Activated CD4-positive, alpha-beta T cell treated with anti-CD3 and anti-CD28 coated beads, Interleukin-2, amount 10 ng/mL, durations not matched to agents 7 days and 5 days (primary cell): ENCODE data around the gene MICALL2. TPM values are rescaled to one million over a fixed set of nuclear protein-coding genes. Genes with fewer than 3 reads are reported as not detected.
"Not testable (repeated sequence)": the region's sequence is repeated elsewhere in the genome, so short reads cannot be mapped to it uniquely, and the experiment has no call there.

Experiments
- CTCF ChIA-PET: fragments of 350-600 bp; sonication (Branson Sonifier 250); formaldehyde crosslinking; loops from one replicate; lab custom pipeline; 2021; ENCODE audit warnings: antibody characterized with exemption; lab: Charles Lee
- POLR2A ChIA-PET: fragments of 350-600 bp; sonication (Branson Sonifier 250); formaldehyde crosslinking; loops from one replicate; lab custom pipeline; 2021; ENCODE audit warnings: antibody characterized with exemption; lab: Charles Lee
- DNase-seq: peaks from one replicate; pipeline ENCODE4 v3.0.0-alpha.2; 2020
- H3K27ac Mint-ChIP-seq: one replicate; pipeline ENCODE4 v1.8.0; 2021; ENCODE audit warnings: mild to moderate bottlenecking, moderate library complexity, mixed read lengths
- H3K27me3 Mint-ChIP-seq: one replicate; pipeline ENCODE4 v1.8.0; 2021; ENCODE audit warnings: mixed read lengths
- H3K36me3 Mint-ChIP-seq: one replicate; pipeline ENCODE4 v1.8.0; 2021; ENCODE audit warnings: low read depth, mixed read lengths
- H3K4me1 Mint-ChIP-seq: one replicate; pipeline ENCODE4 v1.8.0; 2021; ENCODE audit warnings: mixed read lengths
- H3K4me3 Mint-ChIP-seq: one replicate; pipeline ENCODE4 v1.8.0; 2021; ENCODE audit warnings: mild to moderate bottlenecking, moderate library complexity, mixed read lengths
- H3K9me3 Mint-ChIP-seq: one replicate; pipeline ENCODE4 v1.8.0; 2021; ENCODE audit warnings: mixed read lengths
- total RNA-seq, 2 experiments: library from RNA; stranded (reverse); gene quantifications; one replicate each; pipeline ENCODE4 v1.2.3, GENCODE V29; 2021

The MICALL2 gene
- total RNA-seq, 2 experiments from 2014 or later, result 2.1 to 2.7 TPM

- ChIA-PET CTCF (interaction anchor here (2.1 kb wide), 1 partner anchor 17 kb away, joined by 6 read pairs; no protein-coding TSS in a partner anchor), POLR2A (no interaction called here)
Measured at GRCh38 chr7:1448958-1449357, 10.3 kb downstream of the MICALL2 start.

GRCh38 chr7:1447551-1448244 lies 11.6 kb downstream of the MICALL2 start:
- no peak for DNase-seq
- POLR2A ChIA-PET, result no interaction called here
- Mint-ChIP-seq H3K27ac (no peak overlapping the region), H3K4me1 (no peaks in the 10 kb centered on the region), H3K36me3 (no peaks in the 10 kb centered on the region), H3K4me3 (no peak overlapping the region), H3K9me3 (no peaks in the 10 kb centered on the region), H3K27me3 (no peaks in the 10 kb centered on the region)
- CTCF ChIA-PET, result interaction anchor here (1.1 to 2.1 kb wide), 2 partner anchors 15 to 26 kb away, joined by 3 to 6 read pairs; no protein-coding TSS in a partner anchor

More at GRCh38 chr7:1448958-1449357, 10.3 kb downstream of the MICALL2 start:
- H3K4me1 Mint-ChIP-seq, result no peaks in the 10 kb centered on the region
- H3K9me3 Mint-ChIP-seq, result no peaks in the 10 kb centered on the region
- no peak overlapping the region for H3K4me3 Mint-ChIP-seq
- H3K27ac Mint-ChIP-seq, result no peak overlapping the region
- H3K27me3 Mint-ChIP-seq, result no peaks in the 10 kb centered on the region
- H3K36me3 Mint-ChIP-seq, result no peaks in the 10 kb centered on the region
- no peak for DNase-seq

GRCh38 chr7:1447112-1447511 lies 12.2 kb downstream of the MICALL2 start:
- CTCF ChIA-PET, result no interaction called here
- DNase-seq, result no peak

GRCh38 chr7:1446620-1447032 lies 12.6 kb downstream of the MICALL2 start:
- Mint-ChIP-seq H3K27me3 (no peaks in the 10 kb centered on the region), H3K4me1 (no peaks in the 10 kb centered on the region), H3K36me3 (no peaks in the 10 kb centered on the region), H3K27ac (no peak overlapping the region), H3K4me3 (no peak overlapping the region), H3K9me3 (no peaks in the 10 kb centered on the region)
- no peak for DNase-seq
- POLR2A ChIA-PET, result no interaction called here
- CTCF ChIA-PET, result no interaction called here

More at GRCh38 chr7:1447112-1447511, 12.2 kb downstream of the MICALL2 start:
- Mint-ChIP-seq H3K36me3 (no peaks in the 10 kb centered on the region), H3K9me3 (no peaks in the 10 kb centered on the region), H3K27ac (no peak overlapping the region), H3K4me3 (no peak overlapping the region), H3K4me1 (no peaks in the 10 kb centered on the region), H3K27me3 (no peaks in the 10 kb centered on the region)
- POLR2A ChIA-PET, result no interaction called here

DNA sequence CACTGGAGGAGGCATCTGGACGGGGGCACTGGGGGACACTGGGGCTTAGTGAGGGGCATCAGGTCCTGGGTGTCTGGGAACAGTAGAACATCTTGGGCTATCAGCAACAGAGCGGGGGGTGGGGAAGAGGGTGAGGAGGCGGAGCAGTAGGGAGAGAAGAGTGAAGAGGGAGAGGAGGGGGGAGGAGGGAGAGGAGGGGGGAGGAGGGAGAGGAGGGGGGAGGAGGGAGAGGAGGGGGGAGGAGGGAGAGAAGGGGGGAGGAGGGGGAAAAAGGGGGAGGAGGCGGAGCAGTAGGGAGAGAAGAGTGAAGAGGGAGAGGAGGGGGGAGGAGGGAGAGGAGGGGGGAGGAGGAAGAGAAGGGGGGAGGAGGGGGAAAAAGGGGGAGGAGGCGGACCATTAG lies 13.2 kb downstream of the MICALL2 start:
- H3K4me1 Mint-ChIP-seq, H3K4me3 Mint-ChIP-seq, H3K9me3 Mint-ChIP-seq, CTCF ChIA-PET, H3K27ac Mint-ChIP-seq, H3K36me3 Mint-ChIP-seq, H3K27me3 Mint-ChIP-seq, DNase-seq, POLR2A ChIA-PET: not testable (repeated sequence)

DNA sequence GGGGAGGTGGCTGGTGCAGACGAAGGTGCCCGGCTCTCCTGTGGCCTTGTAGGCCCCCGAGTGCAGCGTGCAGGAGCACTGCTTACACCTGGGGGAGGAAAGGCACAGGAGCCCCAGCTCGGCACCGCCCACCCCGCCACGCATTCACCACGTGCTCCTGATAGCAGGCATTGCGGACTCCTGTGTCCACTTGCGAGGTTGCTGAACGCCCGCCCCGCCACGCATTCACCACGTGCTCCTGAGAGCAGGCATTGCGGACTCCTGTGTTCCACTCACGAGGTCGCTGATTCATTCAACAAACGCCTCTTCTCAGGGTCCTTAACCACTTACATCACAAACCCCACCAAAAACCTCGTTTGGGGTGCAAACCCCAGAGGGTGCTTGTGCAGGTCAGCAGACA lies 13.9 kb downstream of the MICALL2 start:
- DNase-seq, result no peak
- no peak overlapping the region for H3K4me3 Mint-ChIP-seq
- ChIA-PET CTCF (interaction anchor here (1.5 kb wide), 1 partner anchor 12 kb away, joined by 3 read pairs; no protein-coding TSS in a partner anchor), POLR2A (no interaction called here)
- no peaks in the 10 kb centered on the region for H3K9me3 Mint-ChIP-seq
- no peaks in the 10 kb centered on the region for H3K4me1 Mint-ChIP-seq
- no peak overlapping the region for H3K27ac Mint-ChIP-seq
- H3K36me3 Mint-ChIP-seq, result no peaks in the 10 kb centered on the region
- H3K27me3 Mint-ChIP-seq, result no peaks in the 10 kb centered on the region

GRCh38 chr7:1444925-1445322 lies 14.3 kb downstream of the MICALL2 start:
- CTCF ChIA-PET, result interaction anchor here (1.5 kb wide), 1 partner anchor 12 kb away, joined by 3 read pairs; no protein-coding TSS in a partner anchor
- H3K27me3 Mint-ChIP-seq, result no peaks in the 10 kb centered on the region
- H3K4me3 Mint-ChIP-seq, result no peak overlapping the region
- no peak overlapping the region for H3K27ac Mint-ChIP-seq
- no peaks in the 10 kb centered on the region for H3K4me1 Mint-ChIP-seq
- no peaks in the 10 kb centered on the region for H3K36me3 Mint-ChIP-seq
- H3K9me3 Mint-ChIP-seq, result no peaks in the 10 kb centered on the region
- POLR2A ChIA-PET, result no interaction called here
- no peak for DNase-seq

DNA sequence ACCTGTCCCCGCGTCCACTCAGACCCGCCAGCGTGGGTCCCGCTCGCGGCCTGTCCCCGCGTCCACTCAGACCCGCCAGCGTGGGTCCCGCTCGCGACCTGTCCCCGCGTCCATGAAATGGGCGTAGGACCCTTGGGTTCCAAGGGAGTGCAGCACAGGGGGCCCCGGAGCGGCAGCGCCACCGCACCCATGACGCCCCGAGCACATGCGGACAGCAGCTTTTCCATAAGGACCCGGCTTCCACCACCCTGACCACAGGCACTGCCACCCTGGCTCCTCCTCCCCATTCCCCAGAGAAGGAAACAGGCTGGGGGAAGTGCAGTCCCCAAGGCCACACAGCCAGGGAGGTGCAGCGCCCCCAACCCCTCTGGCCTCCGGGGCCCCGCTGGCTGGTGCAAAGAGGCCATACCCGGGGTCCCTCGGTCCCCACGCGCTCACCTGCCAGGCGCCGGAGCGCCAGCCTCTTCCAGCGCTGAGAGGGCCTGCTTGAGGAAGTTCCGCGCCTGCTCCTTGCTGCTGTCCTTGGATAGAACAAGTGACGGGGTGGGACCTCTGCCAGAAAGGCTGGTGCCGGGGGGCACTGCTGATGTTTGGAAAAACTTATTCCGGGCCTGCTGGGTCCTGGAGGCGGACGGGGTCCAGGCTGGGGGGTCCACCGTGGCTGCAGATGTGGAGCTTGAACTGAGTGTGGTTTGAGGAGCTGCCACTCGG lies 14.9 kb downstream of the MICALL2 start:
- Mint-ChIP-seq H3K27ac (no peak overlapping the region), H3K9me3 (peaks cover under 1% of the 10 kb centered on the region), H3K27me3 (no peaks in the 10 kb centered on the region), H3K4me3 (no peak overlapping the region), H3K36me3 (no peaks in the 10 kb centered on the region), H3K4me1 (no peaks in the 10 kb centered on the region)
- no peak for DNase-seq
- CTCF ChIA-PET, result interaction anchor here (1.5 kb wide), 1 partner anchor 11 kb away, joined by 3 read pairs; no protein-coding TSS in a partner anchor
- POLR2A ChIA-PET, result no interaction called here

DNA sequence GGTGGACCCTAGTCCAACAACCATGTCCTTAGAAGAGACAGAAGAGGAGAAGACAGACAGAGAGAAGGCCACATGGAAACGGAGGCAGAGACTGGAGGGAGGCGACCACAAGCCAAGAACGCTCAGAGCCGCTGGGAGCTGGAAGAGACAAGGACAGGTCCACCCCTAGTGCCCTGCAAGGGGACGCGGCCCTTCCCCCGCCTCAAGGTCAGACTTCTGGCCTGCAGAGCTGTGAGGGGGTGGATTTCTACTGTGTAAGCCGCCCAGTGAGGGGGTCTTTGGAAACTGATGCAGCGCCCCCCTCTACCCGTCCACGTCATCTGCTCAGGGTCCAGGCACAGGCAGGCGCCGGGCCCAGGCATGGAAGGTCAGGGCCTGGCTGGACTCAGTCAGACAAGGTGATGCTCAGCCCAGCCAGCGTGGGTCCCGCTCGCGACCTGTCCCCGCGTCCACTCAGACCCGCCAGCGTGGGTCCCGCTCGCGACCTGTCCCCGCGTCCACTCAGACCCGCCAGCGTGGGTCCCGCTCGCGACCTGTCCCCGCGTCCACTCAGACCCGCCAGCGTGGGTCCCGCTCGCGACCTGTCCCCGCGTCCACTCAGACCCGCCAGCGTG lies 15.6 kb downstream of the MICALL2 start:
- POLR2A ChIA-PET, H3K27ac Mint-ChIP-seq: not testable (repeated sequence)
- CTCF ChIA-PET, result interaction anchor here (1.5 kb wide), 1 partner anchor 11 kb away, joined by 3 read pairs; no protein-coding TSS in a partner anchor

GRCh38 chr7:1442355-1443124 lies 16.7 kb downstream of the MICALL2 start:
- no peak for DNase-seq
- Mint-ChIP-seq H3K4me3 (no peak overlapping the region), H3K9me3 (peaks cover 4% of the 10 kb centered on the region), H3K27me3 (no peaks in the 10 kb centered on the region), H3K36me3 (no peaks in the 10 kb centered on the region), H3K4me1 (no peaks in the 10 kb centered on the region), H3K27ac (no peak overlapping the region)
- ChIA-PET CTCF (no interaction called here), POLR2A (no interaction called here)

More for the DNA sequence above, 15.6 kb downstream of the MICALL2 start:
- not testable (repeated sequence) for H3K9me3 Mint-ChIP-seq, H3K36me3 Mint-ChIP-seq, DNase-seq, H3K4me1 Mint-ChIP-seq, H3K4me3 Mint-ChIP-seq, H3K27me3 Mint-ChIP-seq

DNA sequence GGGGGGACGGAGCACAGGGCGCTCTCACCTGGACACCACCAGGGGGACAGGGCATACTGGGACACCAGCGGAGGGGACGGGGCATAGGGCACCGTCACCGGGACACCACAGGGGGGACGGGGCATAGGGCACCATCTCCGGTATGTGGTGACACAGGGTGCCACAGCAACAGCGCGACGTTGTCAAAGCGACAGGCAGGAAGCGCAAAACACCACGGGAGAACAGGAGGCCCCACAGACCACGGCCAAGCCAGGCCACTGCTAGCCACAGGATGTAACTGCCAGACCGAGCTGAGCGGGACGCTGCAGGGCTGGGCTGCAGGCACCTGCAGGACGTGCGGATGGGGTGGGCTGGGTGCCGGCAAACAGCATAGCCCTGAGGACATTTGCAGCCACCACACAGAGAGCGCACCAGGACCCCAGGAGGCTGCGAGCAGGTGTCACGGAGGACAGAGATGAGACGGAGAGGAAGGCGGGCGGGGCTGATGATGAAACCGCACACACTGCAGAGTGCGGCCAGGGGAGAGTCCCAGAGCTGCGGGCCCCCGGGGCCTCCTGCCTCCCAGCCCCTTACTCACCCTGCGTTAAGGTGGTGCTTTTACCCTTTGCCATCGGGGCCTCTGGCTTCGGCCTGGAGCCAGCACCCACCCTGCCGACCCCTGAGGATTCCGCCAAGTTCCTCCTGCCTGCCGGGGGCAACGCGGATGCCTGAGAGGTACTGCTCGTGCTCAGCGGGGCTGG lies 17.5 kb downstream of the MICALL2 start:
- Mint-ChIP-seq H3K4me1 (no peaks in the 10 kb centered on the region), H3K9me3 (peaks cover 4% of the 10 kb centered on the region), H3K36me3 (no peaks in the 10 kb centered on the region), H3K27me3 (no peaks in the 10 kb centered on the region), H3K4me3 (no peak overlapping the region), H3K27ac (no peak overlapping the region)
- ChIA-PET POLR2A (no interaction called here), CTCF (no interaction called here)
- no peak for DNase-seq

DNA sequence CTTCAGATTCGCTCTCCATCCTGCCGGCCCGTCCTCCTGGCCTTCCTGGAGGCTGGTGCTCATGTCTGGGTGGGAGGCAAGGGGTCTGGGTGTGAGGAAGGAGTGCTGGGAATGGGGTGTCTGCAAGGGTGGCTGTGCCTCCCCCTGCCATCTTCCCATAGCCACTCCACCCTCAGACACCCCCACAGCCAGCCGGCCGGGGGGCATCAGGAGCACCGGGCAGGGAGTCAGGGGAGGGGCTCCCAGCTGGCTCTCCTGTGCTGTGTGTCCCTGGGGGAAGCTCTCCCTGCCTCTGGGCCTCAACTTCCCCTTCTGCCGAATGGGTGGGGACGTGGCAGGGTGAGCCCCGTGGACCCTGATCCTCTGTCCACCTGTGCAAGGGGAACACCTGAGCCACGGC lies 18.6 kb downstream of the MICALL2 start:
- Mint-ChIP-seq H3K4me3 (no peak overlapping the region), H3K9me3 (peaks cover 4% of the 10 kb centered on the region)
- CTCF ChIA-PET, result no interaction called here

More for the DNA sequence above, 18.6 kb downstream of the MICALL2 start:
- H3K27me3 Mint-ChIP-seq, result no peaks in the 10 kb centered on the region
- no peak overlapping the region for H3K27ac Mint-ChIP-seq
- DNase-seq, result no peak
- no peaks in the 10 kb centered on the region for H3K4me1 Mint-ChIP-seq
- no peaks in the 10 kb centered on the region for H3K36me3 Mint-ChIP-seq
- POLR2A ChIA-PET, result no interaction called here
